GM12878 (cell line): Measurements from ENCODE around the gene EMILIN2. TPM values are rescaled to one million over a fixed set of nuclear protein-coding genes. Genes with fewer than 3 reads are reported as not detected.

ENCODE experiments used
- ATAC-seq: fragments of 200-7000 bp; cut with Tn5 transposase; 3 replicates; pipeline ENCODE4 v1.9.1; 2020; ENCODE audit warnings: mild to moderate bottlenecking, moderate library complexity
- BruUV-seq: library from RNA; stranded (reverse); fragments of 400-500 nt; replicated peaks from 2 replicates; lab custom pipeline; 2021; lab: Mats Ljungman, UMichigan
- CTCF ChIA-PET: fragments of 300-600 bp; sonication (Branson Sonifier 250); formaldehyde crosslinking; extraction: SDS; loops from one replicate; lab custom pipeline; 2021; ENCODE audit warnings: inconsistent platforms; lab: Yijun Ruan, JAX
- POLR2A ChIA-PET: fragments of 350-600 bp; formaldehyde crosslinking; extraction: SDS; loops from one replicate; lab custom pipeline; 2021; ENCODE audit warnings: inconsistent platforms; lab: Charles Lee
- RAD21 ChIA-PET: fragments of 300-600 bp; sonication (Branson Sonifier 250); formaldehyde crosslinking; loops from one replicate; lab custom pipeline; 2023; ENCODE audit warnings: antibody characterized with exemption; ENCODE audit not compliant: unreplicated experiment; lab: Charles Lee
- SMC1A ChIA-PET: fragments of 300-600 bp; sonication (Branson Sonifier 250); formaldehyde crosslinking; loops from one replicate; lab custom pipeline; 2023; ENCODE audit not compliant: unreplicated experiment, uncharacterized antibody; lab: Charles Lee
- DNase-seq: peaks from one replicate; pipeline ENCODE4 v3.0.0-alpha.2; 2011; ENCODE audit warnings: low read depth, low spot score
- FAIRE-seq: peaks from 3 replicates; lab custom pipeline; 2011; peaks lifted over from hg19 to GRCh38; lab: Jason Lieb, UNC
- H2AFZ ChIP-seq: 2 replicates; pipeline ENCODE4 v1.6.0; 2011; ENCODE audit warnings: low read depth, low read length, control low read depth; ENCODE audit not compliant: control insufficient read depth
- H3K27ac ChIP-seq: 2 replicates; pipeline ENCODE4 v1.5.1; 2011; ENCODE audit warnings: control low read depth; ENCODE audit not compliant: control insufficient read depth, insufficient read depth
- H3K27me3 ChIP-seq, 2 experiments: replicated peaks in 1 of 2; 2 replicates each; pipeline versions ENCODE4 v1.6.0 to v1.6.1; 2011; ENCODE audit warnings: low read length in 1 of 2; ENCODE audit not compliant: control insufficient read depth in 2 of 2, insufficient read depth in 2 of 2
- H3K36me3 ChIP-seq, 2 experiments: 2 replicates each; pipeline ENCODE4 v1.5.1; 2011; ENCODE audit warnings: low read length in 1 of 2; ENCODE audit not compliant: control insufficient read depth in 2 of 2, insufficient read depth in 2 of 2
- H3K4me1 ChIP-seq: 2 replicates; pipeline ENCODE4 v1.6.1; 2011; ENCODE audit warnings: mild to moderate bottlenecking, low read length, moderate library complexity, mixed read lengths; ENCODE audit not compliant: control insufficient read depth, insufficient read depth
- H3K4me2 ChIP-seq: 2 replicates; pipeline ENCODE4 v1.6.0; 2011; ENCODE audit warnings: control low read depth; ENCODE audit not compliant: control insufficient read depth, insufficient read depth
- H3K4me3 ChIP-seq: fragments of 200-600 bp; sonication (generic); 2 replicates; pipeline ENCODE4 v1.5.1; 2016
- H3K79me2 ChIP-seq: 2 replicates; pipeline ENCODE4 v1.6.0; 2011; ENCODE audit warnings: low read length; ENCODE audit not compliant: control insufficient read depth, insufficient read depth
- H3K9ac ChIP-seq: 2 replicates; pipeline ENCODE4 v1.8.0; 2011; ENCODE audit warnings: low read length, control low read depth, mixed read lengths; ENCODE audit not compliant: control insufficient read depth, insufficient read depth
- H3K9me3 ChIP-seq: replicated peaks from 3 replicates; pipeline ENCODE4 v1.5.1; 2011; ENCODE audit warnings: mild to moderate bottlenecking, low read length; ENCODE audit not compliant: control insufficient read depth, insufficient read depth
- H4K20me1 ChIP-seq: 2 replicates; pipeline ENCODE4 v1.6.0; 2011; ENCODE audit not compliant: control insufficient read depth, insufficient read depth
- EGR1 ChIP-seq, 2 experiments: IDR thresholded peaks; 1 replicate in 1 of 2; 2 replicates in 1 of 2; pipeline ENCODE4 v1.6.1; 2011 to 2012; ENCODE audit warnings: low read depth in 2 of 2, low read length in 2 of 2, borderline replicate concordance in 1 of 2, mild to moderate bottlenecking in 1 of 2, moderate library complexity in 1 of 2
- MLLT1 ChIP-seq: fragments of 450-650 bp; IDR thresholded peaks from 2 replicates; pipeline ENCODE4 v1.6.1; 2016; ENCODE audit warnings: mild to moderate bottlenecking
- SPI1 ChIP-seq: IDR thresholded peaks from 2 replicates; pipeline ENCODE4 v1.6.1; 2011; ENCODE audit warnings: low read depth, mild to moderate bottlenecking, low read length, moderate library complexity, borderline replicate concordance; ENCODE audit not compliant: insufficient read depth
- WGBS: methylation state at CpG from one replicate; pipeline ENCODE4 v1.1.6; 2016; ENCODE audit warnings: low lambda C conversion rate; ENCODE audit not compliant: insufficient replicate concordance, insufficient coverage; ENCODE audit errors: missing lambda C conversion rate; 5-methylcytosine and 5-hydroxymethylcytosine counted together
- in situ Hi-C: fragments of 300-500 bp; cut with MboI; formaldehyde crosslinking; loops from 9 replicates; pipeline ENCODE4 v1.14.3; 2018; ENCODE audit warnings: mixed read lengths
- intact Hi-C: fragments of 100-400 bp; cut with micrococcal nuclease; formaldehyde crosslinking; loops from one replicate; pipeline ENCODE4 v1.14.2; 2022; ENCODE audit not compliant: unreplicated experiment
- polyA plus RNA-seq, 11 experiments: library from polyadenylated mRNA; depleted of rRNA in 4 of 11; unstranded in 6 of 11; stranded (reverse) in 5 of 11; fragments of >200 nt; fragmentation: Nextera tagmentation in 4 of 11; fragmentation: Illumina TruSeq in 1 of 11; extraction: Ambion mirVana in 4 of 11; extraction: Trizol in 1 of 11; gene quantifications; 1 replicate in 1 of 11; 2 replicates in 10 of 11; pipeline versions ENCODE4 v1.2.1 to v1.2.3, GENCODE V29; 2011 to 2016; ENCODE audit warnings: inconsistent platforms in 2 of 11, missing spikeins in 2 of 11, low read depth in 1 of 11
- total RNA-seq, 4 experiments: library from RNA; depleted of rRNA in 3 of 4; stranded (reverse); fragments of >200 nt in 3 of 4; fragmentation: Illumina TruSeq in 1 of 4; extraction: Trizol in 1 of 4; gene quantifications; 2 replicates each; pipeline versions ENCODE4 v1.2.1 to v1.2.3, GENCODE V29; 2013 to 2021

Gene EMILIN2
- total and polyA plus RNA-seq, 10 of the 15 experiments (the other 5 are each of a cell fraction or from before 2014, with no cell fraction given) = 0.58 to 18.4 (median 5.9) TPM

- H3K36me3 ChIP-seq = no peaks in the 10 kb centered on the region
- RAD21 ChIA-PET = interaction anchor here (0.8 to 8.5 kb wide), 9 partner anchors 9 to 286 kb away, joined by 3 to 155 read pairs (median 28); no protein-coding TSS in a partner anchor
- peak overlapping the region; percentile 54 for H3K4me3 ChIP-seq
- peak overlapping the region; percentile 93 for H3K27ac ChIP-seq
- CTCF ChIA-PET = interaction anchor here (1.0 to 21.4 kb wide), 9 partner anchors 8 to 286 kb away, joined by 3 to 285 read pairs (median 10); partner anchors contain the start of gene MYL12A
- BruUV-seq = no TSS peak
- POLR2A ChIA-PET = interaction anchor here (0.5 to 8.6 kb wide), 11 partner anchors 9 to 310 kb away, joined by 3 to 177 read pairs (median 4); partner anchors contain the start of gene MYL12A
- no peak for DNase-seq
- intact Hi-C loops (loop anchor here (2.0 kb wide), 1 partner anchor 52 kb away; the partner anchor contains the start of gene LPIN2), in situ Hi-C loops (loop anchor here (25.0 kb wide), 2 partner anchors 1301 to 1376 kb away; no protein-coding TSS in a partner anchor)
- no peak for FAIRE-seq
- no peaks in the 10 kb centered on the region for H3K9me3 ChIP-seq
- H2AFZ ChIP-seq = no peak overlapping the region
- TF ChIP-seq SPI1 (0 out of 2 replicates have a peak, but pooled peaks have one; percentile 1), MLLT1 (peak; percentile 33; the same call in 1 of the 2 replicates), EGR1 (IDR thresholded peaks at IDR 0.05; ENCODE audit: borderline replicate concordance in 1 of 2, low read depth in 2 of 2, low read length in 2 of 2) (no peak)
- H3K27me3 ChIP-seq = no peaks in the 10 kb centered on the region
- 48% methylated on average over 7 of the region's 7 CpGs for WGBS
- SMC1A ChIA-PET = interaction anchor here (0.9 to 9.2 kb wide), 12 partner anchors 9 to 286 kb away, joined by 3 to 187 read pairs (median 5); partner anchors contain the start of gene MYL12A
- peak overlapping the region; percentile 82 for H3K4me2 ChIP-seq
- no peaks in the 10 kb centered on the region for H4K20me1 ChIP-seq
- peaks cover 53% of the 10 kb centered on the region for H3K79me2 ChIP-seq
- ATAC-seq = no peak
- peaks cover 70% of the 10 kb centered on the region for H3K4me1 ChIP-seq
- peak overlapping the region; percentile 71 for H3K9ac ChIP-seq
Measured at GRCh38 chr18:2960983-2961696, 114.3 kb downstream of the EMILIN2 start.
